Measurements from ENCODE around the gene MLLT10. TPM values are rescaled to one million over a fixed set of nuclear protein-coding genes. Genes with fewer than 3 reads are reported as not detected.
"Not testable (repeated sequence)": the region's sequence is repeated elsewhere in the genome, so short reads cannot be mapped to it uniquely, and the experiment has no call there.

Gene MLLT10
- total and polyA plus RNA-seq, 2 of the 8 experiments (the other 6 are each of a cell fraction or from before 2014, with no cell fraction given): 53.1 to 62.1 TPM

DNA sequence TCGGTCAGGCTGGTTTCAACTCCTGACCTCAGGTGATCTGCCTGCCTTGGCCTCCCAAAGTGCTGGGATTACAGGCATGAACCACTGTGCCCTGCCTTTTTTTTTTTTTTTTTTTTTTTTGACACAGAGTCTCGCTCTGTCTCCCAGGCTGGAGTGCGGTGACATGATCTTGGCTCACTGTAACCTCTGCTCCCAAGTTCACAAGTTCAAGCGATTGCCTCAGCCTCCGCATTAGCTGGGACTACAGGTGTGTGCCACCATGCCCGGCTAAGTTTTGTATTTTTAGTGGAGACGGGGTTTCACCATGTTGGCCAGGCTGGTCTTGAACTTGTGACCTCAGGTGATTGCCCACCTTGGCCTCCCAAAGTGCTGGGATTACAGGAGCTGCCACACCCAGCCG is 94.6 kb downstream of the MLLT10 start:
- H2AK5ac ChIP-seq (ENCODE audit: low read depth, low read length); H4K20me1 ChIP-seq (replicated peaks in 1 of 2; ENCODE audit: control insufficient read depth in 1 of 2, insufficient read depth in 2 of 2, low read length in 2 of 2); H2BK12ac ChIP-seq (ENCODE audit: low read depth, low read length); H2BK5ac ChIP-seq (ENCODE audit: low read depth, low read length); H3K23ac ChIP-seq (ENCODE audit: insufficient read length); FAIRE-seq; H3K9ac ChIP-seq (replicated peaks in 1 of 4; ENCODE audit: extremely low read depth in 1 of 4, low read depth in 3 of 4, low read length in 3 of 4); H3K56ac ChIP-seq (replicated peaks; ENCODE audit: insufficient read length, low read depth, low read length); H2AFZ ChIP-seq (ENCODE audit: low read length); H3K4ac ChIP-seq (replicated peaks; ENCODE audit: insufficient read length, low read depth, low read length); H4K8ac ChIP-seq (ENCODE audit: extremely low read depth, insufficient read depth, low read length); H3K23me2 ChIP-seq (ENCODE audit: low read depth, low read length); H3K14ac ChIP-seq (ENCODE audit: insufficient read length); H3K79me1 ChIP-seq (ENCODE audit: low read depth, low read length); H3K4me1 ChIP-seq (replicated peaks in 1 of 4; ENCODE audit: control insufficient read depth in 3 of 4, insufficient read depth in 4 of 4, low read length in 3 of 4); H3K4me3 ChIP-seq (ENCODE audit: extremely low read depth in 1 of 4, insufficient read depth in 2 of 4, low read depth in 3 of 4, low read length in 4 of 4); H3K18ac ChIP-seq (ENCODE audit: extremely low read depth, low read length); H3K4me2 ChIP-seq (ENCODE audit: insufficient read depth in 1 of 2, low read depth in 2 of 2, low read length in 2 of 2); H3K9me3 ChIP-seq (ENCODE audit: insufficient read depth in 2 of 2, low read depth in 1 of 2, low read length in 1 of 2); H2BK120ac ChIP-seq (replicated peaks; ENCODE audit: low read depth, low read length); H3K27ac ChIP-seq (ENCODE audit: low read depth, low read length); H2BK20ac ChIP-seq (ENCODE audit: low read length); H4K91ac ChIP-seq (replicated peaks; ENCODE audit: insufficient read length, low read length); DNase-seq (ENCODE audit: low read depth in 1 of 2, low spot score in 2 of 2); H3K27me3 ChIP-seq (replicated peaks in 1 of 4; ENCODE audit: control insufficient read depth in 3 of 4, extremely low read depth in 1 of 4, insufficient read depth in 3 of 4, low read length in 3 of 4); H4K5ac ChIP-seq (ENCODE audit: insufficient read length, low read depth, low read length); H2BK15ac ChIP-seq (ENCODE audit: low read length): not testable (repeated sequence)
- 95% methylated on average over 7 of the region's 8 CpGs; no CpG with 5 or more reads in 1 of the 2 experiments for WGBS, 2 experiments (ENCODE audit: extremely low coverage in 1 of 2, insufficient coverage in 1 of 2, insufficient read length in 1 of 2, insufficient replicate concordance in 2 of 2, low coverage in 1 of 2, low lambda C conversion rate in 2 of 2, missing lambda C conversion rate in 1 of 2)
- POLR2A ChIA-PET (ENCODE audit: partially characterized antibody): interaction anchor here (1.3 to 3.1 kb wide), 2 partner anchors 9 to 11 kb away, joined by 3 to 13 read pairs; no protein-coding TSS in a partner anchor
- H3K79me2 ChIP-seq (ENCODE audit: control insufficient read depth in 1 of 2, insufficient read depth in 2 of 2, low read length in 2 of 2): peaks cover 0 to 37% of the 10 kb centered on the region in 2 experiments; a peak in 2 of 4 replicates
- H3K36me3 ChIP-seq (ENCODE audit: control insufficient read depth in 2 of 4, insufficient read depth in 4 of 4, low read length in 3 of 4): peaks cover 0 to 16% (median 2%) of the 10 kb centered on the region in 4 experiments; a peak in 5 of 8 replicates
- CTCF ChIA-PET (ENCODE audit: partially characterized antibody): interaction anchor here (1.1 kb wide), 1 partner anchor 110 kb away, joined by 3 read pairs; no protein-coding TSS in a partner anchor
